Liver (tissue), 3 donors: ENCODE data around the gene SCTR.

Experiments used
- CTCF ChIP-seq: fragments of 150-350 bp; IDR thresholded peaks from 2 replicates; pipeline ENCODE4 v1.5.1; 2017; ENCODE audit warnings: improper control_type of control experiment, low read depth, low read length; ENCODE audit not compliant: missing input control
- EGR1 ChIP-seq, 2 donors: IDR thresholded peaks; 2 replicates each; pipeline ENCODE4 v1.6.1; 2016 to 2018; ENCODE audit warnings: antibody characterized with exemption in 2 of 2, low read depth in 2 of 2
- FOXA1 ChIP-seq: IDR thresholded peaks from 2 replicates; pipeline ENCODE4 v1.6.1; 2016; ENCODE audit warnings: antibody characterized with exemption
- GABPA ChIP-seq, 2 donors: IDR thresholded peaks in 1 of 2; conservative IDR thresholded peaks in 1 of 2; 2 replicates each; pipeline ENCODE4 v1.6.1; 2016; ENCODE audit warnings: antibody characterized with exemption in 2 of 2, mild to moderate bottlenecking in 1 of 2, moderate library complexity in 1 of 2
- HNF4A ChIP-seq, 2 donors: conservative IDR thresholded peaks; 2 replicates each; pipeline ENCODE4 v1.6.1; 2016; ENCODE audit warnings: antibody characterized with exemption in 2 of 2, mild to moderate bottlenecking in 2 of 2
- NR2F2 ChIP-seq: IDR thresholded peaks from 2 replicates; pipeline ENCODE4 v1.6.1; 2016; ENCODE audit warnings: antibody characterized with exemption
- RAD21 ChIP-seq, 2 donors: IDR thresholded peaks; 2 replicates each; pipeline ENCODE4 v1.6.1; 2016; ENCODE audit warnings: antibody characterized with exemption in 2 of 2, mild to moderate bottlenecking in 2 of 2
- REST ChIP-seq: IDR thresholded peaks from 2 replicates; pipeline ENCODE4 v1.6.1; 2016; ENCODE audit warnings: antibody characterized with exemption, mild to moderate bottlenecking
- SP1 ChIP-seq: IDR thresholded peaks from 2 replicates; pipeline ENCODE4 v1.6.1; 2018; ENCODE audit warnings: antibody characterized with exemption, mild to moderate bottlenecking
- TAF1 ChIP-seq: conservative IDR thresholded peaks from 2 replicates; pipeline ENCODE4 v1.6.1; 2016; ENCODE audit warnings: antibody characterized with exemption, mild to moderate bottlenecking
- YY1 ChIP-seq: IDR thresholded peaks from 2 replicates; pipeline ENCODE4 v1.6.1; 2016; ENCODE audit warnings: antibody characterized with exemption, mild to moderate bottlenecking
- TF ChIP-seq, protein P1 (sequence below): IDR thresholded peaks from 2 replicates; pipeline ENCODE4 v1.6.1; 2016; ENCODE audit warnings: antibody characterized with exemption
- TF ChIP-seq, protein P2 (sequence below): IDR thresholded peaks from 2 replicates; pipeline ENCODE4 v1.6.1; 2016; ENCODE audit warnings: antibody characterized with exemption
- TF ChIP-seq, protein P3 (sequence below): IDR thresholded peaks from 2 replicates; pipeline ENCODE4 v1.6.1; 2016; ENCODE audit warnings: antibody characterized with exemption
- donor health status: healthy.
- donor health status: healthy.

DNA sequence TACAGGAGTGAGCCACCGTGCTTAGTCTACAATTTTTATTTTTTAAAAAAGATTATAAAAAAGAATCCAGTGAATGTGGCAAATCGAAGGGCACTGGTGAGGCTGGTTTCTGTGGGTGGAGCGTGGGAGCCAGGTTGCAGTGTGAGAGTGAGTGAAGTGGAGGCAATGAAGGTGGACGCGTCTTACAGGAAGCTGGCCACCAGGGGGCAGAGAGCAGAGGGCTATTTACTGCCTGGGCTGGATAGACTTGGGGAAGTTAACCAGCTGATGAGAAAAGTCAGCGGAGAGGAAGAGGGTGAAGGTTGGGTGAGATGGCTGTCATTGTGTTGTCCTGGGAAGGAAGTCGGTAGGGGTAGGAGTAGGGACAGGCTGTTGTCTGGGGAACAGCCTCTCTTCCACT is 6.8 kb downstream of the SCTR start:
- TF ChIP-seq CTCF: peak; percentile 66
- TF ChIP-seq, protein P1, sequence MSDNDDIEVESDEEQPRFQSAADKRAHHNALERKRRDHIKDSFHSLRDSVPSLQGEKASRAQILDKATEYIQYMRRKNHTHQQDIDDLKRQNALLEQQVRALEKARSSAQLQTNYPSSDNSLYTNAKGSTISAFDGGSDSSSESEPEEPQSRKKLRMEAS: no peak
- TF ChIP-seq YY1: no peak
- no peak for TF ChIP-seq FOXA1
- TF ChIP-seq, protein P2, sequence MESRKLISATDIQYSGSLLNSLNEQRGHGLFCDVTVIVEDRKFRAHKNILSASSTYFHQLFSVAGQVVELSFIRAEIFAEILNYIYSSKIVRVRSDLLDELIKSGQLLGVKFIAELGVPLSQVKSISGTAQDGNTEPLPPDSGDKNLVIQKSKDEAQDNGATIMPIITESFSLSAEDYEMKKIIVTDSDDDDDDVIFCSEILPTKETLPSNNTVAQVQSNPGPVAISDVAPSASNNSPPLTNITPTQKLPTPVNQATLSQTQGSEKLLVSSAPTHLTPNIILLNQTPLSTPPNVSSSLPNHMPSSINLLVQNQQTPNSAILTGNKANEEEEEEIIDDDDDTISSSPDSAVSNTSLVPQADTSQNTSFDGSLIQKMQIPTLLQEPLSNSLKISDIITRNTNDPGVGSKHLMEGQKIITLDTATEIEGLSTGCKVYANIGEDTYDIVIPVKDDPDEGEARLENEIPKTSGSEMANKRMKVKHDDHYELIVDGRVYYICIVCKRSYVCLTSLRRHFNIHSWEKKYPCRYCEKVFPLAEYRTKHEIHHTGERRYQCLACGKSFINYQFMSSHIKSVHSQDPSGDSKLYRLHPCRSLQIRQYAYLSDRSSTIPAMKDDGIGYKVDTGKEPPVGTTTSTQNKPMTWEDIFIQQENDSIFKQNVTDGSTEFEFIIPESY: no peak
- TF ChIP-seq SP1: no peak
- TF ChIP-seq RAD21 (IDR thresholded peaks at IDR 0.05): peak; percentile 74 to 89
- TF ChIP-seq, protein P3, sequence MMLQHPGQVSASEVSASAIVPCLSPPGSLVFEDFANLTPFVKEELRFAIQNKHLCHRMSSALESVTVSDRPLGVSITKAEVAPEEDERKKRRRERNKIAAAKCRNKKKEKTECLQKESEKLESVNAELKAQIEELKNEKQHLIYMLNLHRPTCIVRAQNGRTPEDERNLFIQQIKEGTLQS: no peak
- TF ChIP-seq HNF4A (conservative IDR thresholded peaks at IDR 0.05): no peak
- TF ChIP-seq GABPA (IDR thresholded peaks at IDR 0.05 in 1 of 2, conservative IDR thresholded peaks at IDR 0.05 in 1 of 2): no peak
- no peak for TF ChIP-seq NR2F2
- TF ChIP-seq REST: no peak
- TF ChIP-seq TAF1: no peak
- TF ChIP-seq EGR1 (IDR thresholded peaks at IDR 0.05; ENCODE audit: low read depth in 2 of 2): no peak
